ENCODE measurements around the gene P3H2.

GRCh38 chr3:190073264-190074008 is 47.3 kb downstream of the P3H2 start:
- TF ChIP-seq CTCF (IDR thresholded peaks at IDR 0.05; ENCODE audit: low read depth, low read length) (no peak), POLR2A (IDR thresholded peaks at IDR 0.05; ENCODE audit: extremely low read depth, insufficient read length) (no peak)

Measured in NB4 (cell line).